Activated B cell treated with CpG ODN at 0.5 μM for 24 hours (primary cell): ENCODE data around the gene GALNT17. TPM values are rescaled to one million over a fixed set of nuclear protein-coding genes. Genes with fewer than 3 reads are reported as not detected.

Experiments
- ATAC-seq: fragments of 200-7000 bp; cut with Tn5 transposase; one replicate; pipeline ENCODE4 v1.10.0; 2021; ENCODE audit warnings: low read depth, mild to moderate bottlenecking, moderate library complexity
- CTCF ChIA-PET: fragments of 350-600 bp; sonication (Branson Sonifier 250); formaldehyde crosslinking; loops from one replicate; lab custom pipeline; 2021; ENCODE audit warnings: antibody characterized with exemption; lab: Charles Lee
- POLR2A ChIA-PET: fragments of 350-600 bp; sonication (Branson Sonifier 250); formaldehyde crosslinking; loops from one replicate; lab custom pipeline; 2021; ENCODE audit warnings: antibody characterized with exemption; lab: Charles Lee
- DNase-seq: peaks from one replicate; pipeline ENCODE4 v3.0.0; 2022
- H3K27ac Mint-ChIP-seq: one replicate; pipeline ENCODE4 v1.8.0; 2020; ENCODE audit warnings: mixed read lengths
- H3K27me3 Mint-ChIP-seq: one replicate; pipeline ENCODE4 v1.8.0; 2021; ENCODE audit warnings: mixed read lengths
- H3K36me3 Mint-ChIP-seq: one replicate; pipeline ENCODE4 v1.8.0; 2021; ENCODE audit warnings: low read depth, mixed read lengths
- H3K4me1 Mint-ChIP-seq: one replicate; pipeline ENCODE4 v1.8.0; 2021; ENCODE audit warnings: mixed read lengths
- H3K4me3 Mint-ChIP-seq: one replicate; pipeline ENCODE4 v1.8.0; 2020; ENCODE audit warnings: mild to moderate bottlenecking, mixed read lengths
- H3K9me3 Mint-ChIP-seq: one replicate; pipeline ENCODE4 v1.8.0; 2020; ENCODE audit warnings: mixed read lengths
- intact Hi-C: fragments of 100-400 bp; cut with micrococcal nuclease; formaldehyde crosslinking; loops from one replicate; pipeline ENCODE4 v1.15.1; 2024
- total RNA-seq: library from RNA; stranded (reverse); gene quantifications from 2 replicates; pipeline ENCODE4 v1.2.3, GENCODE V29; 2022
- TF ChIP-seq, protein P1 (sequence below): fragments of 200-600 bp; IDR thresholded peaks from one replicate; pipeline ENCODE4 v1.8.0; 2022; ENCODE audit warnings: antibody characterized with exemption, mild to moderate bottlenecking

Gene GALNT17
- total RNA-seq, 1 donor from 2014 or later, result not detected

DNA sequence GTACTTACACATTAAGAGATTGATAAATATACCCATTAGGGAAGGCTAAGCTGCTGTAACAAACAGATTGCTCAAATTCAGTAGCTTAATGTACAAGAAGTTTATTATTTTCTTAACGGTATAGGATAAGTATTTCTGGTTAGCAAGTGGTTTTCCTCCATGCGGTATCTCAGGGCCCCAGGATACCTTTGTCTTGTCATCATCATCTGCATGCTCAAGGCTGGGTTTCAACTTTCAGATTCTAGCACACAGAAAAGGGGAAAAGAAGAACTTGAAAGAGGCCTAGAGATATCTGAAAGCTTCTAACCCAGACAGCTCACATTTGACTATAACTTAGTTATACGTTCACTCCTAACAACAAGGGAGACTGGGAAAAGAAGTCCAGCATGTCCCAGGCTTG lies 11.8 kb upstream of the GALNT17 start:
- TF ChIP-seq, protein P1, sequence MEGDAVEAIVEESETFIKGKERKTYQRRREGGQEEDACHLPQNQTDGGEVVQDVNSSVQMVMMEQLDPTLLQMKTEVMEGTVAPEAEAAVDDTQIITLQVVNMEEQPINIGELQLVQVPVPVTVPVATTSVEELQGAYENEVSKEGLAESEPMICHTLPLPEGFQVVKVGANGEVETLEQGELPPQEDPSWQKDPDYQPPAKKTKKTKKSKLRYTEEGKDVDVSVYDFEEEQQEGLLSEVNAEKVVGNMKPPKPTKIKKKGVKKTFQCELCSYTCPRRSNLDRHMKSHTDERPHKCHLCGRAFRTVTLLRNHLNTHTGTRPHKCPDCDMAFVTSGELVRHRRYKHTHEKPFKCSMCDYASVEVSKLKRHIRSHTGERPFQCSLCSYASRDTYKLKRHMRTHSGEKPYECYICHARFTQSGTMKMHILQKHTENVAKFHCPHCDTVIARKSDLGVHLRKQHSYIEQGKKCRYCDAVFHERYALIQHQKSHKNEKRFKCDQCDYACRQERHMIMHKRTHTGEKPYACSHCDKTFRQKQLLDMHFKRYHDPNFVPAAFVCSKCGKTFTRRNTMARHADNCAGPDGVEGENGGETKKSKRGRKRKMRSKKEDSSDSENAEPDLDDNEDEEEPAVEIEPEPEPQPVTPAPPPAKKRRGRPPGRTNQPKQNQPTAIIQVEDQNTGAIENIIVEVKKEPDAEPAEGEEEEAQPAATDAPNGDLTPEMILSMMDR, result no peak
- H3K36me3 Mint-ChIP-seq, result no peaks in the 10 kb centered on the region
- no peaks in the 10 kb centered on the region for H3K4me1 Mint-ChIP-seq
- peaks cover 5% of the 10 kb centered on the region for H3K9me3 Mint-ChIP-seq
- no peak overlapping the region for H3K4me3 Mint-ChIP-seq
- no peak overlapping the region for H3K27ac Mint-ChIP-seq
- intact Hi-C loops, result no loop called here
- ATAC-seq (no peak), DNase-seq (no peak)
- ChIA-PET POLR2A (no interaction called here), CTCF (no interaction called here)
- H3K27me3 Mint-ChIP-seq, result no peaks in the 10 kb centered on the region

DNA sequence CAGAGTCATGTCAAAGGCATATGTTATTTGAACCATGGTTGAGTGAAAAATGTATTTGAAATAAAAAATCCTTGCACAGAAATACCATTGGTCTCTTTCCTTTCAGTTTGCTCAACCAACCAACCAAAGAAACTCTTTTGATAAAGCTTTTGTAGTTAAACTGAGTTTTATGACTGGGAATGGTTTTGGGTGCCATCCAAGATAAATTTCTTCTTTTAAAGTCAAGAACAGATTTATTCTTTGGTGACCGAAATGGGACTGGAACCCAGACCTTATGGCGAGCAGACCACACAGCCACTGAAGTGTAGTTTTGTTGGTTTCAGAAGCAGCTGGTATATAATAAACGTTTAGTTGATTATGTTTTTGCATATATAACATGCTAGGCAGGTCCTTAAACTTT lies 2.8 kb upstream of the GALNT17 start:
- Mint-ChIP-seq H3K27me3 (peaks cover 23% of the 10 kb centered on the region), H3K4me3 (no peak overlapping the region), H3K9me3 (no peaks in the 10 kb centered on the region), H3K27ac (no peak overlapping the region), H3K4me1 (no peaks in the 10 kb centered on the region), H3K36me3 (no peaks in the 10 kb centered on the region)
- ChIA-PET POLR2A (no interaction called here), CTCF (no interaction called here)
- intact Hi-C loops, result no loop called here
- TF ChIP-seq, protein P1, result no peak
- no peak for ATAC-seq
- DNase-seq, result no peak

DNA sequence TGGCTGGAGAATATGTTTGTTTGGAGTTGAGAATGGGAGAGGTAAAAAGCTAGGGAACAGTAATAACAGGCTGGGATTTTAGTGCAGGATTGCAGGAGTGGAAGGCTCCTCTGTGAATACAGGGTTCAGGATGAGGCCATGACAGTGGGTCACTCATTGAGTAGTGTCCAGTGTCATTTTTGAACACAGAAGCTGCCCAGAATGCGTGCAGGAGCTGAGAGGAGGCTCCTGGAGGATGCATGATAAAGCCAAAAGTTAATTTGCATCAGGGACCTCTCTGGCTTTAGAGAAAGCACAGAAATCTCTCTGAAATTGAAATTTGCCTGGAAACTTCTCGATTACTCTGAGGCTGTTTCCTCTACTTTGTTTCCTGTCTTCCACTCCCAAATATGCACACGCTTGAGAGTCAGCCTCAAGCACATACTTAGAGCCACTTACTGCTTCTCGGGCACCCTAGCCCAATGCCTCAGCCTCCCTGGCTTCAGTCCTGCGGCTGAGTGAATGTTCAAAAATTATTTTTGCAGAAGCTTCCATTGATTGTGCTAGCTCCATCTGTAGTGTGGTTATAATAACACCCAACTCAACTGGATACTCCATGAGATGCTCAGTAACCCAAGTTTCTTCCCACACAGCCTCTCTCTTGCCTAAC lies 1.8 kb upstream of the GALNT17 start:
- Mint-ChIP-seq H3K27ac (no peak overlapping the region), H3K4me3 (no peak overlapping the region), H3K36me3 (no peaks in the 10 kb centered on the region), H3K27me3 (peaks cover 24% of the 10 kb centered on the region), H3K4me1 (no peaks in the 10 kb centered on the region), H3K9me3 (no peaks in the 10 kb centered on the region)
- TF ChIP-seq, protein P1, result no peak
- DNase-seq (no peak), ATAC-seq (no peak)
- intact Hi-C loops, result no loop called here
- ChIA-PET CTCF (no interaction called here), POLR2A (no interaction called here)

DNA sequence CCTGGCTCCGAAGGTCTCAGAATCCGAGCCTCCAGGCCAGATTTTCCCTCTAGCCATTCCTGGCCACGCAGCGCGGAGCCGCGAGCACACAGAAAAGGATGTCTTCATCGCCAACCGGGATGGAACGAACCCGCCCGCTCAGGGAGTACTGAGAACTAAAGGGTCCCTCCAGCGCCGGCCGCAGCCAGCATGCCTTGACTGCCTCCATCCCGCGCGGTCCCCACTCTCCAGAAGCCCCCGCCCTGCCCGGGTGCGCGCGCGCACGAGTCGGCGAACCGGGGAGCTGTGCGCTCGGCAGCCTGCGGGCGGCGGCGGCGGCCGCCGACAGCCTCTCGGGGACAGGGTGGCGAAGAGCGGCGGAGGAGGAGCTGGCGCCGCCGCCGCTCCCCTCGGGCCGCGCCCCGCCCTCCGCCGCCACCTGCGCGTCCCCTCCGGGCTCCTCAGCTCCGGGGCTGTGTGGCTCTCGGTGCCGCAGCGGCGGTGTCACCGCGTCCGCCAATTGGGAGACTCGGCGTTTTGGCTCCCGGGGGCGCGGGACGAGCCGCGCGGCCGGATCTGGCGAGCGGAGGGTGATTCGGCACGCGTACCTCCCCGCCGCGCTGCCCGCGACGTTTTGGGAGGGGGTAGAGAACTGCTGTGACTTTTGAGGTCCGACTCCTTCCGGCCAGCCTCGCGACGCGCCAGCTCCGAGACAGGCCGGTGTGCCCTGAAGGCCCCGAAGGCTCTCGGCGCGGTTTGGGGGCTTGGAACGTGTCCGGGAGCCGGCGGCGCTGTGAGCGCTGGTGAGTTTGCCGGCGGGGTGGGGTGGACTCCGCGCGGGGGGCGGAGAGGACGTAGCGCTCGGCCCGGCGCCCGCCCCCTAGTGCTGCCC lies 453 bp upstream of the GALNT17 start:
- no peaks in the 10 kb centered on the region for H3K4me1 Mint-ChIP-seq
- no peaks in the 10 kb centered on the region for H3K9me3 Mint-ChIP-seq
- no peak overlapping the region for H3K4me3 Mint-ChIP-seq
- CTCF ChIA-PET, result no interaction called here
- H3K27ac Mint-ChIP-seq, result no peak overlapping the region
- no peak for ATAC-seq
- no peaks in the 10 kb centered on the region for H3K36me3 Mint-ChIP-seq
- POLR2A ChIA-PET, result no interaction called here
- peaks cover 24% of the 10 kb centered on the region for H3K27me3 Mint-ChIP-seq
- TF ChIP-seq, protein P1, result no peak
- intact Hi-C loops, result no loop called here
- no peak for DNase-seq
